ENCODE data around the gene RIC3. TPM values are rescaled to one million over a fixed set of nuclear protein-coding genes. Genes with fewer than 3 reads are reported as not detected.

The RIC3 gene, protein sequence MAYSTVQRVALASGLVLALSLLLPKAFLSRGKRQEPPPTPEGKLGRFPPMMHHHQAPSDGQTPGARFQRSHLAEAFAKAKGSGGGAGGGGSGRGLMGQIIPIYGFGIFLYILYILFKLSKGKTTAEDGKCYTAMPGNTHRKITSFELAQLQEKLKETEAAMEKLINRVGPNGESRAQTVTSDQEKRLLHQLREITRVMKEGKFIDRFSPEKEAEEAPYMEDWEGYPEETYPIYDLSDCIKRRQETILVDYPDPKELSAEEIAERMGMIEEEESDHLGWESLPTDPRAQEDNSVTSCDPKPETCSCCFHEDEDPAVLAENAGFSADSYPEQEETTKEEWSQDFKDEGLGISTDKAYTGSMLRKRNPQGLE
- not detected in 2 replicates for total RNA-seq

DNA sequence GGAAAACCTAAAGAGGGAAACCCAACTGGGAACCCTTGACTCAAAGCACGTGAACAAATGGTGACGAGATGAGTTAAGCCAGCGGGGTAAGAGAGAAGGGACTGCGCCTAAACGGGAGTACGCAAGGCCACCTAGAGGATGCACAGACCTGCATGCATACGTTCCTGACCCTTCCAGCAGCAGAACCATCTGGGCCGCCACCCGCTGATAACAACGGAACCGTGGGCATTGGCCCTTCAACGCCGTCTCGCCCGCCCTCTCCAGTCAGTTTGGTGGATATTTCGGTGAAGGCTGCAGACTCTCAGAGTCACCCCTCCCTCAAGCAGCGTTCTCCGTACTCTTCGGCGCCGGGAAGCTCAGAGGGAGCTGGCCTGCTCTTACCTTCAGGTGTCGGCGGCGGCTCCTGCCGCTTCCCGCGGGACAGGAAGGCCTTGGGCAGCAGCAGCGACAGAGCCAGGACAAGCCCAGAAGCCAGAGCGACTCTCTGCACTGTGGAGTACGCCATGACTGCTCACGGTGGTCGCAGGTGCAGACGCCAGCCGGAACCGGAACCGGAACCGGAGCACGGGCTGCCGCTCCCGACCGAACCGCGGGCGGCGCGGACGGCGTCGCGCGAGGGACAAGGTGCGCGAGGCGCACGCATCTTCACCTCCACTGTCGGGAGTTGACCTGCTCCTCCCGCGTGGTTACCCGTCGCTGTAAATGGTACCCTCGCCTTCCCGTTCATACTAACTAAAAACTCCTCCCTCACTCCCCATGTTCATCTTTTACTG, at the start of gene RIC3:
Gene RIC3, minus strand, starts transcription at position 541 of the 773 bp plus-strand sequence. Its CDS starts 36 bp downstream, at position 505.

GRCh38 chr11:8080674-8081590, 87.9 kb downstream of the RIC3 start, which contains the start of gene TUB:
Gene TUB (plus strand): TSS chr11:8081211. CDS start chr11:8081511, 300 bp downstream.

Other genes with a start within 250 kb of the RIC3 start
- under 0.01 TPM in 1 of 2 replicates, not detected in the other for gene OR10A6, start 237.8 kb downstream of the RIC3 start, total RNA-seq
- gene OR10A3, start 227.3 kb downstream of the RIC3 start, total RNA-seq = not detected in 2 replicates
- gene NLRP10, start 203.6 kb downstream of the RIC3 start, total RNA-seq = 1.6 and 2.9 TPM in 2 replicates
- gene EIF3F, start 181.7 kb downstream of the RIC3 start, total RNA-seq = 324 and 366 TPM in 2 replicates
- 4.6 TPM in 2 replicates for gene TUB, start 87.8 kb downstream of the RIC3 start, total RNA-seq
- not detected in 2 replicates for gene LMO1, start 94.9 kb upstream of the RIC3 start, total RNA-seq

Data from myometrial cell (primary cell).